ENCODE measurements around the gene ZNF578. TPM values are rescaled to one million over a fixed set of nuclear protein-coding genes. Genes with fewer than 3 reads are reported as not detected.
A peak's percentile ranks its signal among the peaks of the same experiment; 100 is the strongest.

The ZNF578 gene
- total and polyA plus RNA-seq, 9 of the 15 experiments (the other 6 are each of a cell fraction or from before 2014, with no cell fraction given) = 0.05 to 0.29 (median 0.15) TPM

DNA sequence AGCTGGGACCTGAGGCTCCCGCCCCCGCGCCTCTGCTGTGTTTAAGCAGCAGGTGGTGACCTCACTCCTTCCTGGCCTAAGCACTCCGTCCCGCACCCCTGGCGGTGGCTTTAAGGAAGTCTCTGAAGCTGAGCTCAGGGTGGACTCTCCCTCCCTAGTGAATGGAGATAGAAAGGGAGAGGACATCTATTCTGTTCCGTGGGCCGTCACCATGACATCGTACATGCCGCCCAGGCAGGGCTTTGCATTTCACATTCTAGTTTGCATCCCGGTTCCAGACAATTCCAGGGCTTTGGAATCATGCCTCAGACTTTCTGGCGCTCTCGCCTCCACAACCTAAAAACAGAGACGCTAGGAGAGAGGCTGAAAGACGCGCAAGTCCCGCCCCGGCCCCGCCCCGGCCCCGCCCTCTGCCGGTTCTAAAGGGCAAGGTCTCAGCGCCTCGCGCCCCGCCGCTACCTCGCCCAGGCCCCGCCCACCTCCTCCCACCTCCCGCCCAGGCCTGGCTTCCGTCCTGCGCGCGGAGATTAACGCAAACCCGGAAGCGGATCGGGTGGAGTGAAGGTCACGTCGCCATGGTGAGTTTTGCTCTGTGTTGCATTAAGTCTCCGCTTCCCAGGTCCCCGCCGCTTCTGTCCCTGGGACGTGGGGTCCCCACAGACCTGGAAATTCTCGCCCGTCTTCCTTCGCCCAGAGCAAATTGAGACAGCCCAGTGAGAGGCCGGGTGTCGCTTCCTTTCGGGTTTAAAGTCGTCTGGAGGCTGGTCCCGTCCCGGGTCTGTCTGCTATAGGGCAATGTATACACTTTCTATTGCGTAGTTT is 74.0 kb downstream of the ZNF578 start, which contains the start of gene ZNF808 (continued):
- no peak for TF ChIP-seq AFF1 (IDR thresholded peaks at IDR 0.05; ENCODE audit: low read depth in 1 of 2, partially characterized antibody in 2 of 2)
- no peak for TF ChIP-seq KLF6 (CRISPR knock-in tag; IDR thresholded peaks at IDR 0.05; ENCODE audit: borderline replicate concordance)
- TF ChIP-seq NBN (IDR thresholded peaks at IDR 0.05; ENCODE audit: low read depth) = 0 out of 2 replicates have a peak, but pooled peaks have one; percentile 33
- no peak for TF ChIP-seq SMARCA5 (IDR thresholded peaks at IDR 0.05)
- TF ChIP-seq TOE1 (IDR thresholded peaks at IDR 0.05; ENCODE audit: borderline replicate concordance) = peak; percentile 18; the same call in 1 of the 2 replicates
- TF ChIP-seq TOE1 (CRISPR knock-in tag; IDR thresholded peaks at IDR 0.05; ENCODE audit: borderline replicate concordance, low read depth) = no peak
- no peak for TF ChIP-seq ZNF384 (IDR thresholded peaks at IDR 0.05; ENCODE audit: low read depth, low read length)
- TF ChIP-seq RBM14 (IDR thresholded peaks at IDR 0.05; ENCODE audit: borderline replicate concordance, insufficient read depth, low read depth, low read length) = no peak
- peak; percentile 64; the same call in 1 of the 2 replicates for TF ChIP-seq CBX5 (IDR thresholded peaks at IDR 0.05; ENCODE audit: borderline replicate concordance, low read depth)
- TF ChIP-seq RERE (CRISPR knock-in tag; IDR thresholded peaks at IDR 0.05; ENCODE audit: borderline replicate concordance) = no peak
